ENCODE measurements around the gene PDE4B. TPM values are rescaled to one million over a fixed set of nuclear protein-coding genes. Genes with fewer than 3 reads are reported as not detected.

The PDE4B gene
- total RNA-seq, 4 donors from 2014 or later = 3.7 to 16.6 (median 5.1) TPM

DNA sequence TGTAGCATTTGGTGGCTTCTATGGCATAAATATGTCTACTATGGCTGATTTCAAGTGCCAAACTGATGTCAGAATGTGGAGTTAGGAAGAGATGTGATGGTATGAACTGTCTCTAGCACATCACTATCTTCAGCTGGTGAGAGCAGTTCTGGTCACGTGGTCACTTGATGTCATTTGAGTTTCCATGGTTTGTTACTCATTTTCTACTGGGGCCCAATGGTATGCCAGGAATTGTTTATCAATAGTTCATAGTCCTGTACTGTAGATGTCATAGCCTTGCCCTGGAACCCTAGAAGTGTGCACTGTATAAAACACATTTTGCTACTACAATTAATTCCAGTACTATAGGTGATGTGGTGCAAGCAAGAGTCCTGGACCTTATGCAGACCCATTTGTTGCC is 153.7 kb downstream of the PDE4B start:
- DNase-seq (ENCODE audit: extremely low spot score) = no peak
- H3K27me3 ChIP-seq = no peaks in the 10 kb centered on the region
- no peaks in the 10 kb centered on the region for H3K4me1 ChIP-seq
- H3K36me3 ChIP-seq = no peaks in the 10 kb centered on the region
- no peak overlapping the region for H3K4me3 ChIP-seq
- intact Hi-C loops (cut with DNase I) = no loop called here
- 79% methylated on average over 1 of the region's 1 CpG for WGBS
- TF ChIP-seq POLR2AphosphoS5 (IDR thresholded peaks at IDR 0.05) (no peak), POLR2A (IDR thresholded peaks at IDR 0.05; ENCODE audit: low read depth) (no peak), EP300 (IDR thresholded peaks at IDR 0.05) (no peak)
- TF ChIP-seq, protein P1, sequence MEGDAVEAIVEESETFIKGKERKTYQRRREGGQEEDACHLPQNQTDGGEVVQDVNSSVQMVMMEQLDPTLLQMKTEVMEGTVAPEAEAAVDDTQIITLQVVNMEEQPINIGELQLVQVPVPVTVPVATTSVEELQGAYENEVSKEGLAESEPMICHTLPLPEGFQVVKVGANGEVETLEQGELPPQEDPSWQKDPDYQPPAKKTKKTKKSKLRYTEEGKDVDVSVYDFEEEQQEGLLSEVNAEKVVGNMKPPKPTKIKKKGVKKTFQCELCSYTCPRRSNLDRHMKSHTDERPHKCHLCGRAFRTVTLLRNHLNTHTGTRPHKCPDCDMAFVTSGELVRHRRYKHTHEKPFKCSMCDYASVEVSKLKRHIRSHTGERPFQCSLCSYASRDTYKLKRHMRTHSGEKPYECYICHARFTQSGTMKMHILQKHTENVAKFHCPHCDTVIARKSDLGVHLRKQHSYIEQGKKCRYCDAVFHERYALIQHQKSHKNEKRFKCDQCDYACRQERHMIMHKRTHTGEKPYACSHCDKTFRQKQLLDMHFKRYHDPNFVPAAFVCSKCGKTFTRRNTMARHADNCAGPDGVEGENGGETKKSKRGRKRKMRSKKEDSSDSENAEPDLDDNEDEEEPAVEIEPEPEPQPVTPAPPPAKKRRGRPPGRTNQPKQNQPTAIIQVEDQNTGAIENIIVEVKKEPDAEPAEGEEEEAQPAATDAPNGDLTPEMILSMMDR (IDR thresholded peaks at IDR 0.05) = no peak
- no peaks in the 10 kb centered on the region for H3K9me3 ChIP-seq
- no peak overlapping the region for H3K27ac ChIP-seq (replicated peaks in 1 of 4)

DNA sequence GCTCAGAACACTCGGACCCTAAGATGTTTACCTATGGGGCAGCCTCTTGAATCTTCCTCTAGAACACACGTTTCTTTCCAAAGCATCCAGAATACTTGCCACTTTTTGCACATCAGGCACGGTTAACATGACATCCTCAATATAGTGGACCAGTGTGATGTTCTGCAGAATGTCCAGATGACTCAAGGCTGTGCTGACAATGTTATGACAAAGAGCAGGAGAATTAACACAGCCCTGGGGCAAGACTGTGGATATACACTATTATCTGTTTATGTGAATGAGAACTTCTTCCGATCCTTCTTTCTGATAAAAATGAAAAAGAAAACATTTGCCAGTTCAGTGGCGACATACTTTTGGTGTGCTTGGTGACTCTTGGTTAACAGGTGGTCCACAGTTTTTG is 154.3 kb downstream of the PDE4B start:
- Histone ChIP-seq H3K36me3 (no peaks in the 10 kb centered on the region), H3K27me3 (no peaks in the 10 kb centered on the region), H3K4me1 (no peaks in the 10 kb centered on the region), H3K27ac (replicated peaks in 1 of 4) (no peak overlapping the region), H3K4me3 (no peak overlapping the region), H3K9me3 (no peaks in the 10 kb centered on the region)
- TF ChIP-seq EP300 (IDR thresholded peaks at IDR 0.05) = no peak
- TF ChIP-seq POLR2AphosphoS5 (IDR thresholded peaks at IDR 0.05) = no peak
- TF ChIP-seq, protein P1 (IDR thresholded peaks at IDR 0.05) = no peak
- TF ChIP-seq POLR2A (IDR thresholded peaks at IDR 0.05; ENCODE audit: low read depth) = no peak
- intact Hi-C loops (cut with DNase I) = no loop called here
- 82% methylated on average over 5 of the region's 5 CpGs for WGBS
- DNase-seq (ENCODE audit: extremely low spot score) = no peak

DNA sequence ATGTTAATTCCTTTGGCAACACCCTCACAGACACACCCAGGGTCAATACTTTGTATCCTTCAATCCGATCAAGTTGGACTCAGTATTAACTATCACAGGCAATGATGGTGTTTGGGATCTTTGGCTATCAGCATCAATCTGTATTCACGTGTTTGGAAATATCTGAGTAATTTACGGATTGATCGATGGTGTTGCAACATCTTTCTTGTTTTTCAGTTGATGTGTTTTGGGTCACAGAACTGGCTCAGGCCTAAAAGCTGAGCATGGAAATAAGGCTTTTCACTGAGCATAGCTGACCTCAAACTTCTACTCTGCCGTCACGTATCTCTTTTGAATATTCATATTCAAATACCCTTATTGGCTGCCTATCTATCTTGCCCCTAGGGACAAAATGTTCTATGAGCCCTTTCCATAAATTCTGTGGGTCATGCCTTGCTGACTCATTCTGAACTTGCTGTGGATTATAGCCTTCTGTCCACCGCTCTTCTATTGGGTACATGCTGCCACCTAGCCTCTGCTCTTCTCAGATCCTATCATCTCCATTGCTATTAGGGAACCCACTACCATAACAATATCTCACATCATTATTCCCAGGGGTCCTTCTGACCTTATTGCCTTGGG is 156.0 kb downstream of the PDE4B start:
- Histone ChIP-seq H3K9me3 (no peaks in the 10 kb centered on the region), H3K27me3 (no peaks in the 10 kb centered on the region), H3K4me3 (no peak overlapping the region), H3K27ac (replicated peaks in 1 of 4) (no peak overlapping the region), H3K36me3 (no peaks in the 10 kb centered on the region), H3K4me1 (no peaks in the 10 kb centered on the region)
- TF ChIP-seq POLR2AphosphoS5 (IDR thresholded peaks at IDR 0.05) (no peak), EP300 (IDR thresholded peaks at IDR 0.05) (no peak), POLR2A (IDR thresholded peaks at IDR 0.05; ENCODE audit: low read depth) (no peak)
- TF ChIP-seq, protein P1 (IDR thresholded peaks at IDR 0.05) = no peak
- intact Hi-C loops (cut with DNase I) = no loop called here
- DNase-seq (ENCODE audit: extremely low spot score) = no peak
- WGBS = 71% methylated on average over 7 of the region's 7 CpGs

DNA sequence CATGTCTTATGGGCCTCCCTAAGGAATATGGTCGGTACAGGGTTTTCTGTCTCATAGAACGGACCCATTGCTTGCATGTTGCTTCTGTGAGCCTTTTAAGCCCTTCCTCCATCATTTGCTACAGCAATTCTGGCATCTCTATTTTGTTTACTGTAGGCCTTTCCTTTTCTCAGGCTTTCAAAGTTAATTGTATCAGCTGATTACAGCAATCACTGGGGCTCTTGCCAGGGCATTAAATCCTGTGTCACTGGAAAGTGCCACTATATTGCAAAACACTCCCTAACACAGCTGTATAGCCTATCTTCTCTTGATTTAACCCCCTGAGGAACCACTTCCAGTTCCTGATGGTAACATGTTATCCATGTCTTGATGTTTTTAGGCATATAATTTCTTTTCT is 156.5 kb downstream of the PDE4B start:
- H3K36me3 ChIP-seq = no peaks in the 10 kb centered on the region
- 88% methylated on average over 2 of the region's 2 CpGs for WGBS
- no peaks in the 10 kb centered on the region for H3K4me1 ChIP-seq
- TF ChIP-seq, protein P1 (IDR thresholded peaks at IDR 0.05) = no peak
- TF ChIP-seq POLR2A (IDR thresholded peaks at IDR 0.05; ENCODE audit: low read depth) = no peak
- no peak for TF ChIP-seq EP300 (IDR thresholded peaks at IDR 0.05)
- TF ChIP-seq POLR2AphosphoS5 (IDR thresholded peaks at IDR 0.05) = no peak
- no peak overlapping the region for H3K27ac ChIP-seq (replicated peaks in 1 of 4)
- intact Hi-C loops (cut with DNase I) = no loop called here
- no peaks in the 10 kb centered on the region for H3K9me3 ChIP-seq
- no peak overlapping the region for H3K4me3 ChIP-seq
- no peaks in the 10 kb centered on the region for H3K27me3 ChIP-seq
- no peak for DNase-seq (ENCODE audit: extremely low spot score)

DNA sequence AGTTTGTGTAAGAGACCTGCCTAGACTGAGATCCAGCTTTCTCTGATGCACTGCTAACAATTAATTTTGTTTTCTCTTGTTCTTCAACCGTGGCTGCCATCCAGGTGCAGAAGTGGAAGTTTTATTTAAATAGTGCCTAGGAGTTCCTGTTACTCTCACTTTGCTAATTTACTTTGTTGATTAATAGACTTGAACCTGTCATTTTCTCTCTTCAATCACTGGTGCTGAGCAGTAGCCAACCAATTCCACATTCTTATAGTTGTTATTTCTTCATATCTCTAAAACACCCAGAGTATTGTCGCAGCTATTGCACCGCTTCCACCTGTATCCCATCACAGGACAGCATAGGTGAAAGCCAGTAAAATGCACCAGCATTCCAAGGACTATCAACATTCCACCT is 157.2 kb downstream of the PDE4B start:
- H3K4me1 ChIP-seq = no peaks in the 10 kb centered on the region
- intact Hi-C loops (cut with DNase I) = no loop called here
- H3K9me3 ChIP-seq = no peaks in the 10 kb centered on the region
- no peak overlapping the region for H3K4me3 ChIP-seq
- no peak for TF ChIP-seq POLR2A (IDR thresholded peaks at IDR 0.05; ENCODE audit: low read depth)
- TF ChIP-seq, protein P1 (IDR thresholded peaks at IDR 0.05) = no peak
- no peak for TF ChIP-seq EP300 (IDR thresholded peaks at IDR 0.05)
- TF ChIP-seq POLR2AphosphoS5 (IDR thresholded peaks at IDR 0.05) = no peak
- H3K27ac ChIP-seq (replicated peaks in 1 of 4) = no peak overlapping the region
- DNase-seq (ENCODE audit: extremely low spot score) = no peak
- no peaks in the 10 kb centered on the region for H3K36me3 ChIP-seq
- no peaks in the 10 kb centered on the region for H3K27me3 ChIP-seq
- WGBS = 75% methylated on average over 3 of the region's 3 CpGs

Data from esophagus muscularis mucosa (tissue), 4 donors.